ENCODE results near the gene MAGI1. TPM values are rescaled to one million over a fixed set of nuclear protein-coding genes. Genes with fewer than 3 reads are reported as not detected.

MAGI1 gene
- total RNA-seq, 1 experiment from 2014 or later: 38.6 TPM

DNA sequence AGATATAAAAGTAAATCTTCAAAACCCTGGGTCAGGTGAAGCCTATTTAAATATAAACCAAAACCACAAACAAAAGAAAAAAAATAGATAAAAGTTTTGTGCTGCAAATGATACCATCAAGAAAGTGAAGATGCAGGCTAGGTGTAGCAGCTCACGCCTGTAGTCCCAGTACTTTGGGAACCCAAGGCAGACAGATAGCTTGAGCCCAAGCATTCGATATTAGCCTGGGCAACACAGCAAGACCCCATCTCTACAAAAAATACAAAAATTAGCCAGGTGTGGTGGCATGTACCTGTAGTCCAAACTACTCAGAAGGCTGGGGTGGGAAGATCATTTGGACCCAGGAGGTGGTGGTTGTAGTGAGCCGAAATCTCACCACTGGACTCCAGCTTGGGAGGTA, 164.8 kb downstream of the MAGI1 start:
- TF ChIP-seq SP1 (IDR thresholded peaks at IDR 0.05; ENCODE audit: low read depth) (no peak), POLR2AphosphoS5 (IDR thresholded peaks at IDR 0.05; ENCODE audit: low read depth, low read length) (no peak), TCF7L2 (IDR thresholded peaks at IDR 0.05; ENCODE audit: borderline replicate concordance, extremely low read depth, insufficient read depth, insufficient read length) (no peak), RAD21 (IDR thresholded peaks at IDR 0.05; ENCODE audit: low read depth) (no peak), SIN3A (IDR thresholded peaks at IDR 0.05; ENCODE audit: low read depth) (no peak), ELF1 (IDR thresholded peaks at IDR 0.05; ENCODE audit: borderline replicate concordance, low read depth) (no peak)
- TF ChIP-seq, protein P1, sequence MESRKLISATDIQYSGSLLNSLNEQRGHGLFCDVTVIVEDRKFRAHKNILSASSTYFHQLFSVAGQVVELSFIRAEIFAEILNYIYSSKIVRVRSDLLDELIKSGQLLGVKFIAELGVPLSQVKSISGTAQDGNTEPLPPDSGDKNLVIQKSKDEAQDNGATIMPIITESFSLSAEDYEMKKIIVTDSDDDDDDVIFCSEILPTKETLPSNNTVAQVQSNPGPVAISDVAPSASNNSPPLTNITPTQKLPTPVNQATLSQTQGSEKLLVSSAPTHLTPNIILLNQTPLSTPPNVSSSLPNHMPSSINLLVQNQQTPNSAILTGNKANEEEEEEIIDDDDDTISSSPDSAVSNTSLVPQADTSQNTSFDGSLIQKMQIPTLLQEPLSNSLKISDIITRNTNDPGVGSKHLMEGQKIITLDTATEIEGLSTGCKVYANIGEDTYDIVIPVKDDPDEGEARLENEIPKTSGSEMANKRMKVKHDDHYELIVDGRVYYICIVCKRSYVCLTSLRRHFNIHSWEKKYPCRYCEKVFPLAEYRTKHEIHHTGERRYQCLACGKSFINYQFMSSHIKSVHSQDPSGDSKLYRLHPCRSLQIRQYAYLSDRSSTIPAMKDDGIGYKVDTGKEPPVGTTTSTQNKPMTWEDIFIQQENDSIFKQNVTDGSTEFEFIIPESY (IDR thresholded peaks at IDR 0.05; ENCODE audit: extremely low read depth, insufficient replicate concordance, low read length): no peak
- no peak overlapping the region for H3K27ac ChIP-seq (ENCODE audit: low read depth, low read length)
- H3K4me3 ChIP-seq (replicated peaks in 1 of 2; ENCODE audit: low read depth in 1 of 2, low read length in 2 of 2): no peak overlapping the region
- H3K9me2 ChIP-seq (ENCODE audit: insufficient read depth): no peaks in the 10 kb centered on the region
- ChIA-PET POLR2A (no interaction called here), RAD21 (ENCODE audit: low non-redundant PET in 1 of 2, low total read pairs in 2 of 2, uncharacterized antibody in 2 of 2, unreplicated experiment in 2 of 2) (no interaction called here), CTCF (no interaction called here)
- H3K9ac ChIP-seq (ENCODE audit: low read length): no peak overlapping the region
- no peak for ATAC-seq
- H3K27me3 ChIP-seq (ENCODE audit: insufficient read depth, low read length): no peaks in the 10 kb centered on the region
- H3K4me1 ChIP-seq (ENCODE audit: control insufficient read depth in 1 of 2, insufficient read depth in 2 of 2, low read length in 2 of 2): peaks cover 0 to 8% of the 10 kb centered on the region in 2 experiments; a peak in 2 of 4 replicates
- H2AFZ ChIP-seq (ENCODE audit: low read depth, low read length, poor library complexity, severe bottlenecking): no peak overlapping the region
- H3K36me3 ChIP-seq (ENCODE audit: control insufficient read depth in 1 of 2, insufficient read depth in 2 of 2, low read length in 2 of 2): no peaks in the 10 kb centered on the region
- no peaks in the 10 kb centered on the region for H3K9me3 ChIP-seq (ENCODE audit: control insufficient read depth in 1 of 2, insufficient read depth in 1 of 2, low read depth in 1 of 2, low read length in 2 of 2)
- no peaks in the 10 kb centered on the region; the same call in 1 of the 2 replicates for H4K20me1 ChIP-seq (ENCODE audit: insufficient read depth)
- H3K4me2 ChIP-seq (ENCODE audit: low read length): no peak overlapping the region
- no TSS peak for BruUV-seq (replicated peaks)
- intact Hi-C loops (cut with micrococcal nuclease): no loop called here
- DNase-seq (ENCODE audit: low read depth, low spot score): no peak
- H3K79me2 ChIP-seq (ENCODE audit: insufficient read depth, low read length): 0 out of 2 replicates have a peak, but pooled peaks cover 2% of the 10 kb centered on the region

DNA sequence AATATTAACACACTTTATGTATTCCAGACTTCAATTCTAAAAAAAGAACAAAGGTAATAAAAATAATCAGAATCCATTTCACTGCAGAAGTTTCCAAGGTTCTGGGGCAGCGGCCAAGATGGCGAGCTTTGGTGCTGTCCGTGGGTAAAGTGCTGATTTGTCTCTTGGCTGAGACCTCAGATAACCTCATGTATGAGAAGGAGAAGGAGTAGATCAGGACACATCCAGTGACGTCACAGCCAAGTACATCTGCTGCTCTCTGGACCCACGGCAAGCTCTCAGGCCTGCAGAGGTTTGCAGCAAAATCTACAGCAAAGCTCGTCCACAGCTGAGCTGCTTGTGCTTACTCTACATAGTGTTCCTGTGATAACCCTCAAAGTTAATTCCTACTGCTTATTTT, 165.7 kb downstream of the MAGI1 start:
- Histone ChIP-seq H4K20me1 (ENCODE audit: insufficient read depth) (no peaks in the 10 kb centered on the region; the same call in 1 of the 2 replicates), H3K4me3 (replicated peaks in 1 of 2; ENCODE audit: low read depth in 1 of 2, low read length in 2 of 2) (no peak overlapping the region), H3K9me3 (ENCODE audit: control insufficient read depth in 1 of 2, insufficient read depth in 1 of 2, low read depth in 1 of 2, low read length in 2 of 2) (no peaks in the 10 kb centered on the region), H2AFZ (ENCODE audit: low read depth, low read length, poor library complexity, severe bottlenecking) (no peak overlapping the region), H3K9me2 (ENCODE audit: insufficient read depth) (no peaks in the 10 kb centered on the region), H3K9ac (ENCODE audit: low read length) (no peak overlapping the region), H3K27me3 (ENCODE audit: insufficient read depth, low read length) (no peaks in the 10 kb centered on the region), H3K27ac (ENCODE audit: low read depth, low read length) (no peak overlapping the region), H3K36me3 (ENCODE audit: control insufficient read depth in 1 of 2, insufficient read depth in 2 of 2, low read length in 2 of 2) (no peaks in the 10 kb centered on the region), H3K4me1 (ENCODE audit: control insufficient read depth in 1 of 2, insufficient read depth in 2 of 2, low read length in 2 of 2) (peaks cover 0 to 8% of the 10 kb centered on the region in 2 experiments; a peak in 2 of 4 replicates), H3K79me2 (ENCODE audit: insufficient read depth, low read length) (0 out of 2 replicates have a peak, but pooled peaks cover 2% of the 10 kb centered on the region), H3K4me2 (ENCODE audit: low read length) (no peak overlapping the region)
- RAD21 ChIA-PET (ENCODE audit: low non-redundant PET in 1 of 2, low total read pairs in 2 of 2, uncharacterized antibody in 2 of 2, unreplicated experiment in 2 of 2): no interaction called here
- no peak for ATAC-seq
- BruUV-seq (replicated peaks): no TSS peak
- CTCF ChIA-PET: no interaction called here
- no peak for TF ChIP-seq ZFX (IDR thresholded peaks at IDR 0.05)
- TF ChIP-seq, protein P2, sequence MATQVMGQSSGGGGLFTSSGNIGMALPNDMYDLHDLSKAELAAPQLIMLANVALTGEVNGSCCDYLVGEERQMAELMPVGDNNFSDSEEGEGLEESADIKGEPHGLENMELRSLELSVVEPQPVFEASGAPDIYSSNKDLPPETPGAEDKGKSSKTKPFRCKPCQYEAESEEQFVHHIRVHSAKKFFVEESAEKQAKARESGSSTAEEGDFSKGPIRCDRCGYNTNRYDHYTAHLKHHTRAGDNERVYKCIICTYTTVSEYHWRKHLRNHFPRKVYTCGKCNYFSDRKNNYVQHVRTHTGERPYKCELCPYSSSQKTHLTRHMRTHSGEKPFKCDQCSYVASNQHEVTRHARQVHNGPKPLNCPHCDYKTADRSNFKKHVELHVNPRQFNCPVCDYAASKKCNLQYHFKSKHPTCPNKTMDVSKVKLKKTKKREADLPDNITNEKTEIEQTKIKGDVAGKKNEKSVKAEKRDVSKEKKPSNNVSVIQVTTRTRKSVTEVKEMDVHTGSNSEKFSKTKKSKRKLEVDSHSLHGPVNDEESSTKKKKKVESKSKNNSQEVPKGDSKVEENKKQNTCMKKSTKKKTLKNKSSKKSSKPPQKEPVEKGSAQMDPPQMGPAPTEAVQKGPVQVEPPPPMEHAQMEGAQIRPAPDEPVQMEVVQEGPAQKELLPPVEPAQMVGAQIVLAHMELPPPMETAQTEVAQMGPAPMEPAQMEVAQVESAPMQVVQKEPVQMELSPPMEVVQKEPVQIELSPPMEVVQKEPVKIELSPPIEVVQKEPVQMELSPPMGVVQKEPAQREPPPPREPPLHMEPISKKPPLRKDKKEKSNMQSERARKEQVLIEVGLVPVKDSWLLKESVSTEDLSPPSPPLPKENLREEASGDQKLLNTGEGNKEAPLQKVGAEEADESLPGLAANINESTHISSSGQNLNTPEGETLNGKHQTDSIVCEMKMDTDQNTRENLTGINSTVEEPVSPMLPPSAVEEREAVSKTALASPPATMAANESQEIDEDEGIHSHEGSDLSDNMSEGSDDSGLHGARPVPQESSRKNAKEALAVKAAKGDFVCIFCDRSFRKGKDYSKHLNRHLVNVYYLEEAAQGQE (IDR thresholded peaks at IDR 0.05; ENCODE audit: low read depth): peak; percentile 59
- intact Hi-C loops (cut with micrococcal nuclease): no loop called here
- POLR2A ChIA-PET: no interaction called here
- DNase-seq (ENCODE audit: low read depth, low spot score): no peak
